Measurements from ENCODE around the gene METTL25B.

- TF ChIP-seq GATA3 (IDR thresholded peaks at IDR 0.05; ENCODE audit: low read depth, low read length): no peak
- no peak for TF ChIP-seq GATA2 (IDR thresholded peaks at IDR 0.05; ENCODE audit: low read depth, low read length)
Observed at GRCh38 chr1:156765666-156766065, 37.4 kb downstream of the METTL25B start.

All from SH-SY5Y (cell line).